ENCODE results near the gene PRXL2A. TPM values are rescaled to one million over a fixed set of nuclear protein-coding genes. Genes with fewer than 3 reads are reported as not detected.
"Not testable (repeated sequence)": the region's sequence is repeated elsewhere in the genome, so short reads cannot be mapped to it uniquely, and the experiment has no call there.

Gene PRXL2A
- total RNA-seq, 1 donor from 2014 or later, result 29.9 TPM

DNA sequence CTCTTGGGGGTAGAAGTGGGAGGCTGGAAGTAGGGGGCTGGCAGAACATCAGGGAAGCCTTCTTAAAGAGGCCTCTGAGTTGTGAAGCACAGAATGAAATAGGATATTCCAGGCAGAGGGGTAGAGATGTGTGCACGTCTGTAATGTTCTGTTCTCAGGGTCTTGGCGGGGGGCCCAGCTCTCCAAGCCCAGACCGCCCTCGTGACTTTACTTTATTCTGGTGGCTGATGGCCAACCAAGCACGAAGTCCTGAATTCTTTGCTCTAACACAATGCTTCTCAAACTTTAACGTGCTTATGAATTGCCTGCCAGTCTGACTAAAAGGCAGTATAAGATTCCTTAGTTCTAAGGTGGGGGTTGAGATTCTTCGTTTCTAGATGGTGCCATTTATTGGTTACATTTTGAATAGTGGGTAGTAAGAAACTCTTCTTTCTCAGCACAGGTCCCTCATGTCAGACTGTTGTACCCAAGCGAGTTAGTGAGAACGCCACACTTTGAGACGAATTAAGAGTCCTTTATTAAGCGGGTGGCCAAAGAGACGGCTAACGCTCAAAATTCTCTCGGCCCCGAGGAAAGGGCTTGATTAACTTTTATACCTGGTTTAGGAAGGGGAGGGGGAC is 8.2 kb downstream of the PRXL2A start:
- no peak overlapping the region for H2AFZ ChIP-seq (ENCODE audit: low read depth, low read length)
- peak; percentile 16 for DNase-seq (ENCODE audit: low read depth)
- Mint-ChIP-seq H3K27ac (ENCODE audit: unreplicated experiment) (no peak overlapping the region), H3K9me3 (ENCODE audit: unreplicated experiment) (no peaks in the 10 kb centered on the region), H3K4me1 (ENCODE audit: low read depth, unreplicated experiment) (peaks cover 24% of the 10 kb centered on the region), H3K36me3 (ENCODE audit: low read depth, unreplicated experiment) (peaks cover 5% of the 10 kb centered on the region), H3K27me3 (ENCODE audit: low read depth, unreplicated experiment) (no peaks in the 10 kb centered on the region), H3K4me3 (ENCODE audit: unreplicated experiment) (no peak overlapping the region)
- H3K4me2 ChIP-seq (ENCODE audit: low read length), result no peak overlapping the region
- no peak overlapping the region for H3K27ac ChIP-seq (ENCODE audit: low read depth, low read length)
- no peaks in the 10 kb centered on the region for H3K9me3 ChIP-seq (ENCODE audit: insufficient read depth, low read depth, low read length)
- no peak for FAIRE-seq
- no peak overlapping the region for H3K4me3 ChIP-seq (ENCODE audit: insufficient read depth, low read depth, low read length)
- H4K20me1 ChIP-seq (ENCODE audit: insufficient read depth, low read length), result no peaks in the 10 kb centered on the region
- no peaks in the 10 kb centered on the region for H3K36me3 ChIP-seq (ENCODE audit: insufficient read depth, low read length)
- no peak overlapping the region for H3K9ac ChIP-seq (ENCODE audit: low read length)
- no peaks in the 10 kb centered on the region for H3K27me3 ChIP-seq (ENCODE audit: insufficient read depth, low read length)
- TF ChIP-seq, protein P1, sequence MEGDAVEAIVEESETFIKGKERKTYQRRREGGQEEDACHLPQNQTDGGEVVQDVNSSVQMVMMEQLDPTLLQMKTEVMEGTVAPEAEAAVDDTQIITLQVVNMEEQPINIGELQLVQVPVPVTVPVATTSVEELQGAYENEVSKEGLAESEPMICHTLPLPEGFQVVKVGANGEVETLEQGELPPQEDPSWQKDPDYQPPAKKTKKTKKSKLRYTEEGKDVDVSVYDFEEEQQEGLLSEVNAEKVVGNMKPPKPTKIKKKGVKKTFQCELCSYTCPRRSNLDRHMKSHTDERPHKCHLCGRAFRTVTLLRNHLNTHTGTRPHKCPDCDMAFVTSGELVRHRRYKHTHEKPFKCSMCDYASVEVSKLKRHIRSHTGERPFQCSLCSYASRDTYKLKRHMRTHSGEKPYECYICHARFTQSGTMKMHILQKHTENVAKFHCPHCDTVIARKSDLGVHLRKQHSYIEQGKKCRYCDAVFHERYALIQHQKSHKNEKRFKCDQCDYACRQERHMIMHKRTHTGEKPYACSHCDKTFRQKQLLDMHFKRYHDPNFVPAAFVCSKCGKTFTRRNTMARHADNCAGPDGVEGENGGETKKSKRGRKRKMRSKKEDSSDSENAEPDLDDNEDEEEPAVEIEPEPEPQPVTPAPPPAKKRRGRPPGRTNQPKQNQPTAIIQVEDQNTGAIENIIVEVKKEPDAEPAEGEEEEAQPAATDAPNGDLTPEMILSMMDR (IDR thresholded peaks at IDR 0.05; ENCODE audit: insufficient read depth, low read depth, low read length), result no peak
- no peak for TF ChIP-seq EZH2 (IDR thresholded peaks at IDR 0.05; ENCODE audit: insufficient read depth, low read length)
- peaks cover 16% of the 10 kb centered on the region for H3K4me1 ChIP-seq (ENCODE audit: insufficient read depth, low read length)
- no peaks in the 10 kb centered on the region for H3K79me2 ChIP-seq (ENCODE audit: insufficient read depth, low read length)

DNA sequence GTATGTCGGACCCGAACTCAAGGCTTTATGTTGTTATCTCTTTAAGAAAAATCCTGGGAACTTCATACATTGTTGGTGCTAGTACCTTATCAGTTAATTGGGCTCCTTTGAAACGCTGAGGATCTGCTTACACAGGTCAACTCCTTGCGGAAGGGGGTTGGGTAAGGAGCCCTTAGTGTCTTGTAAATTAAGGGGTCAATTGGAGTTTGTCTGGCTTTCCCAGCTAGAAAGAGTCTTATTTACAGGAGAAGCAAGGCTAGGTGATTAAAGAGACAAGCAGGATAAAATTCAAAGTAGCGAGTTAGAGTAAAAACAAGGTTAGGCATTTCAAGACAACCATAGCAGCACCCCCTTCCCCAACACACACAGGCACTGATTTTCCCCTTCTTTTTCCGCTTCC is 8.9 kb downstream of the PRXL2A start:
- H3K4me2 ChIP-seq (ENCODE audit: low read length); H3K27ac Mint-ChIP-seq (ENCODE audit: unreplicated experiment); DNase-seq (ENCODE audit: low read depth); H3K9me3 ChIP-seq (ENCODE audit: insufficient read depth, low read depth, low read length); H4K20me1 ChIP-seq (ENCODE audit: insufficient read depth, low read length); H3K4me3 ChIP-seq (ENCODE audit: insufficient read depth, low read depth, low read length); H3K4me3 Mint-ChIP-seq (ENCODE audit: unreplicated experiment); H3K27ac ChIP-seq (ENCODE audit: low read depth, low read length); H3K36me3 Mint-ChIP-seq (ENCODE audit: low read depth, unreplicated experiment); H3K27me3 Mint-ChIP-seq (ENCODE audit: low read depth, unreplicated experiment); H3K79me2 ChIP-seq (ENCODE audit: insufficient read depth, low read length); H2AFZ ChIP-seq (ENCODE audit: low read depth, low read length); FAIRE-seq; H3K9me3 Mint-ChIP-seq (ENCODE audit: unreplicated experiment); H3K27me3 ChIP-seq (ENCODE audit: insufficient read depth, low read length); H3K36me3 ChIP-seq (ENCODE audit: insufficient read depth, low read length); H3K9ac ChIP-seq (ENCODE audit: low read length): not testable (repeated sequence)
- H3K4me1 ChIP-seq (ENCODE audit: insufficient read depth, low read length), result peaks cover 16% of the 10 kb centered on the region
- peaks cover 24% of the 10 kb centered on the region for H3K4me1 Mint-ChIP-seq (ENCODE audit: low read depth, unreplicated experiment)

DNA sequence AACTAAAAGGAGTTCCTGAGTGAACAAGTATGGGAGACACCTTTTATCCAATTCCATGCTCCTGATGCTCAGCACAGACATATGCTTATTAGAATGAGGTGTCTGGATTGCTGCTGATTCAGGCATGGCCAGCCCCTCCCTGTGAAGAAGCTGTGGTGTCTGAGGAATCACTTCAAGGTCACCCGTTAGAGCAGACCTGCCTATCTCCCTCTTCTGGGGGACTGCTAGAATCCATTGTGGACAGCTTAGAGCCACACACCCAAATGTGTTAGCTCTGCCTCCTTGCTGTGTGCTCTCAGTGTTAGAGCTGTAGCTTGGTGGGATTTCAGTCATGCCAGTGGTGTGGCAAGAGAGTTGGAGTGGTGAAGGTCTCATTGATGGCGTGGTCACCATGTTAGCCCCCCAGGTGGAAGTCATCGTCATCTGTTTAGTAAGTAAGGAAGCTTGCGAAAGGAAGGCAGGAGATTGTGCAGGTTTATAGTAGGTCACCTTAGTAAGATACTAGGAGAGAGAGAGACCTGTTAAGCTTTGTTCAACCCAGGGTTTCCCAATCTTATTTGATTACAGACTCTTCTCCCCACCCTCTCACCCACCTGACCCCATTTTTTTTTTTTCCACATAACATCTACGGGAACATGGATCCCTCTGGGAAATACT is 12.8 kb downstream of the PRXL2A start:
- H3K27ac Mint-ChIP-seq (ENCODE audit: unreplicated experiment), result no peak overlapping the region
- Histone ChIP-seq H3K27ac (ENCODE audit: low read depth, low read length) (no peak overlapping the region), H4K20me1 (ENCODE audit: insufficient read depth, low read length) (no peaks in the 10 kb centered on the region), H3K4me2 (ENCODE audit: low read length) (no peak overlapping the region), H3K9ac (ENCODE audit: low read length) (no peak overlapping the region), H3K36me3 (ENCODE audit: insufficient read depth, low read length) (no peaks in the 10 kb centered on the region), H3K4me3 (ENCODE audit: insufficient read depth, low read depth, low read length) (no peak overlapping the region), H3K27me3 (ENCODE audit: insufficient read depth, low read length) (no peaks in the 10 kb centered on the region), H3K79me2 (ENCODE audit: insufficient read depth, low read length) (no peaks in the 10 kb centered on the region), H3K9me3 (ENCODE audit: insufficient read depth, low read depth, low read length) (no peaks in the 10 kb centered on the region), H3K4me1 (ENCODE audit: insufficient read depth, low read length) (no peaks in the 10 kb centered on the region), H2AFZ (ENCODE audit: low read depth, low read length) (no peak overlapping the region)
- H3K4me1 Mint-ChIP-seq (ENCODE audit: low read depth, unreplicated experiment), result peaks cover 15% of the 10 kb centered on the region
- H3K27me3 Mint-ChIP-seq (ENCODE audit: low read depth, unreplicated experiment), result no peaks in the 10 kb centered on the region
- FAIRE-seq (no peak), DNase-seq (ENCODE audit: low read depth) (no peak)
- no peaks in the 10 kb centered on the region for H3K9me3 Mint-ChIP-seq (ENCODE audit: unreplicated experiment)
- H3K36me3 Mint-ChIP-seq (ENCODE audit: low read depth, unreplicated experiment), result no peaks in the 10 kb centered on the region
- no peak for TF ChIP-seq EZH2 (IDR thresholded peaks at IDR 0.05; ENCODE audit: insufficient read depth, low read length)
- no peak overlapping the region for H3K4me3 Mint-ChIP-seq (ENCODE audit: unreplicated experiment)
